Hair follicle dermal papilla cell (primary cell): ENCODE measurements around the gene ANKMY2. TPM values are rescaled to one million over a fixed set of nuclear protein-coding genes. Genes with fewer than 3 reads are reported as not detected.

Experiments
- total RNA-seq: library from RNA; depleted of rRNA; stranded (reverse); fragments of >200 nt; gene quantifications from 2 replicates; pipeline ENCODE4 v1.2.3, GENCODE V29; 2012

ANKMY2 gene
- total RNA-seq = 25.8 and 26.0 TPM in 2 replicates

GRCh38 chr7:16645593-16646471 is at the start of gene ANKMY2, which contains the start of gene BZW2:
ANKMY2 (minus strand) TSS chr7:16645754; CDS start chr7:16645573, 181 bp downstream.
BZW2 (plus strand) TSS chr7:16646181; CDS start chr7:16665444, 19,263 bp downstream.

Other genes with a start within 250 kb of the ANKMY2 start
- gene CRPPA, start 224.2 kb downstream of the ANKMY2 start, total RNA-seq = 2.1 and 2.9 TPM in 2 replicates
- gene SOSTDC1, start 180.0 kb downstream of the ANKMY2 start, total RNA-seq = 0.32 and 0.73 TPM in 2 replicates
- gene LRRC72, start 118.9 kb downstream of the ANKMY2 start, total RNA-seq = not detected in 2 replicates
- gene BZW2, start 427 bp upstream of the ANKMY2 start, total RNA-seq = 40.6 and 41.1 TPM in 2 replicates
- gene TSPAN13, start 108.0 kb upstream of the ANKMY2 start, total RNA-seq = 1.1 and 2.4 TPM in 2 replicates
- not detected in 2 replicates for gene AGR2, start 159.2 kb upstream of the ANKMY2 start, total RNA-seq
- gene AGR3, start 236.2 kb upstream of the ANKMY2 start, total RNA-seq = not detected in 2 replicates